Dedifferentiated amniotic fluid mesenchymal stem cell (primary cell): ENCODE data around the gene VTI1A.
A peak's percentile ranks its signal among the peaks of the same experiment; 100 is the strongest.
"Not testable (repeated sequence)": the region's sequence is repeated elsewhere in the genome, so short reads cannot be mapped to it uniquely, and the experiment has no call there.

Experiments used
- DNase-seq: peaks from one replicate; pipeline ENCODE4 v3.0.0-alpha.2; 2016; ENCODE audit errors: extremely low spot score

Gene VTI1A

GRCh38 chr10:112446855-112447619 is at the start of gene VTI1A, which contains the start of gene ZDHHC6:
Gene VTI1A (plus strand): TSS chr10:112447215. CDS start chr10:112447374, 159 bp downstream.
Gene ZDHHC6 (minus strand): TSS chr10:112446914. CDS start chr10:112445436, 1,478 bp downstream.
- peak; percentile 82 for DNase-seq

DNA sequence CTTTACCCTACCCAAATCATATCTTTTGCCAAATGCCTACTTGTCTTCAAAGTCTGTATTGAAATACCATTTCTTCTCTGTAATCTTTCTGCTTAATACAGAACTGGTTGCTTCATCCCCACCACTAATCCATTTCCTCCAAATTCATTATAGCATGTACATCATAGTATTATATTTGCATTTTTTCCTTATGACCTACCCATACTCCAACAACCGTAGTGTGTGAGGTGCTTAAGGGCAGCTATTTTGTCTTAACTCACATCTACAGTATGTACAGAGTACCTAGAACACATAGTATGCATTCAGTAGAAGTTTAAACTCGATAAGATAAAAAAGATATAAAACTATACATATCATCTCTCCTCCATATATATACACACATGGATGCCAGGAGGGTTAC is 49.4 kb upstream of the VTI1A start:
- DNase-seq = no peak

DNA sequence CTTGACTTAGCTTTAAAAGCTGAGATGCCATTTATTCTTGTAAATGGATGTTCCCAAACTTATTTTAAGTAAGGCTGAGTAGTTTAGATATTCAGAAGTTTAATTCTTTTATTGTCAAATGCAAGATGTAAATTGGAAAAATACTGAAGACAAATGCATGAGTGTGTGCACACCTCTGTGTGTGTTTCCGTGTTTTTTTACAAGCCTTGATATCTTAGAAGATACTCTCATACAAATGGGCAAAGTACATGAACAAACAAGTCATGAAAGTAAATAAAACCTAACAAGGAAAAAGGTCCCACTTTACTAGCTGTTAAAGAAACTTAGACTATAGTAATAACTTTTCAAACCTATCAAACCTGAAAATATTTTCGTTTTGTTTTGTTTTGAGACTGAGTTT is 44.1 kb upstream of the VTI1A start:
- DNase-seq = no peak

GRCh38 chr10:112404617-112405016 is 42.4 kb upstream of the VTI1A start:
- no peak for DNase-seq

- DNase-seq = not testable (repeated sequence)
These were observed 40.2 kb upstream of the VTI1A start for GRCh38 chr10:112406806-112407205.

DNA sequence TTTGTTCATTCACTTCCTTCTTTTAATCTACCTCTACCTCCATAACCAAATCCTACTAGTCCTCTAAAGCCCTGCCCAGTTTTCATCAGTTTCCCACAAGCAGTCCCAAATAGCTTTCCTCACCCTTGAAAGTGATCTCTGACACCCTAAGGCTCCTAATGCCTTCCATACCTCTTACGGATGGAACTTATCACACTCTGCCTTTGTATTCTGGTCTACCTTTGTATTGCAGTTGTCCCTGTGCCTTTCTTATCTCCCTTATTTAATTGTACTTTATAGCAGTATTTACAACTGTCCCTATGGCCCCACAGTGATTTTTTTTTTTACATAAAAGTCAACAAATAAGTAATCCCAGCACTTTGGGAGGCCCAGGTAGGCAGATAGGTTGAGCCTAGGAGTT is 39.3 kb upstream of the VTI1A start:
- DNase-seq = no peak

- no peak for DNase-seq
These were observed 37.7 kb upstream of the VTI1A start for GRCh38 chr10:112409299-112409698.

GRCh38 chr10:112409755-112410154 is 37.3 kb upstream of the VTI1A start:
- DNase-seq = no peak

GRCh38 chr10:112412696-112413095 is 34.3 kb upstream of the VTI1A start:
- DNase-seq = no peak

DNA sequence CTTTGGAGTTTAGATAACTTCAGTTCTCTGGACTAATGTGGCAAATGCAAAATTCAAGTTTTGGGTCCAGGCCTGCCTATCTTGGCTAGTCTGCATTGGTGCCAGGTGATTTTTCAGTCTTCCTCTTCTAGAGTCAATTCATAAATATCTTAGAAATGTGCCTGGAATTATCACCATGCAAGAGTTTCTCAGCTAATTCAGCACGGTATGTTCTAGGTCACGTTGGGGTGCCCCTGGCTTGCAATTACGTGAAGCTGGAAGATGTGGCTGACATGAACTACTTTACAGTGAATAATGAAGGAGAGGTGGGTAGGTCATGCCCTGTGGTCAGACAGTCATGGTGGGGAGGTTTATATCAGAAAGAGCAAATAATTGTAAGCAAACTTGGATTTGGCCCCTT is 25.3 kb upstream of the VTI1A start:
- no peak for DNase-seq

DNA sequence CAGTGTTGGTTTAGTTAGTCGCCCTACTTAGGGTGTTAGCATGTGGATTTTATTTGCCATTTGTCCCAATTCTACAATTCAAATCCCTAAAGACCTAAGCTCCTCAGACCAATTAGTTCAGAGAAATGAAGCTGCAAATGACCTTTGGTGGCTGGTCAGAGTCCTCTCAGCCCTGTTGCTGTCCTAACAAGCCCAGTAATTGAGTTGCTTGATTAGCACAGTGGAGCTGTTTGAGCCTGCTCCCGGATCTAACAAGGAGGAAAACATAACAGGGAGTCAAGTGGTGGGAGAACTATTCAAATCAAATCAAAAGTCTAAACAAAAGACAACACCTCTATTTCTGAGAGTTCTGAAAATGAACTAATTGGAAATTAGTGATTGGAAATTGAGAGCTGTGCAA is 22.4 kb upstream of the VTI1A start:
- no peak for DNase-seq

- no peak for DNase-seq
These were observed 20.9 kb upstream of the VTI1A start for GRCh38 chr10:112426111-112426510.

- no peak for DNase-seq
These were observed 17.9 kb upstream of the VTI1A start for GRCh38 chr10:112429147-112429546.

GRCh38 chr10:112429654-112430230 is 17.3 kb upstream of the VTI1A start:
- no peak for DNase-seq

DNA sequence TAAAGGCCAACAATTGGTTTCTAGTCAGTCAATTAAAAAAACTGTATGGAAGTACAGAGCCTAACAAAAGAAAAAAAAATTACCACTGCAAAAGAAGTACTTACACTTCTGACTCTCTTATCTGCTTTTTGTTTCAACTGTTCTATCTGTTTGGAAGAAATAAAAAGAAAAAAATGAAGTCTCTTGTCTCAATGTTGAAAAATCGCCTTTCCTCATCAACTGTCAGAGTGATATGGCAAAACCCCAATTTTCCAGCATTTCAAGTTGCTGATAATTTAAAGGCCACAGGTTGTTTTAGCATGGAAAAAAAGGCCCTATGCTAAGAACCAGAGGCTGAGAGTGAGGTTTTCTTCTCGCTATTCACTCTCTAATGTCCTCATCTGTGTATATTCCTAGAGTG is 13.9 kb upstream of the VTI1A start:
- DNase-seq = no peak

GRCh38 chr10:112434988-112435619 is 11.9 kb upstream of the VTI1A start:
- DNase-seq = peak; percentile 25

GRCh38 chr10:112438356-112438755 is 8.7 kb upstream of the VTI1A start:
- no peak for DNase-seq

- no peak for DNase-seq
These were observed 5.5 kb upstream of the VTI1A start for GRCh38 chr10:112441520-112441919.

GRCh38 chr10:112442063-112442462 is 5.0 kb upstream of the VTI1A start:
- no peak for DNase-seq

DNA sequence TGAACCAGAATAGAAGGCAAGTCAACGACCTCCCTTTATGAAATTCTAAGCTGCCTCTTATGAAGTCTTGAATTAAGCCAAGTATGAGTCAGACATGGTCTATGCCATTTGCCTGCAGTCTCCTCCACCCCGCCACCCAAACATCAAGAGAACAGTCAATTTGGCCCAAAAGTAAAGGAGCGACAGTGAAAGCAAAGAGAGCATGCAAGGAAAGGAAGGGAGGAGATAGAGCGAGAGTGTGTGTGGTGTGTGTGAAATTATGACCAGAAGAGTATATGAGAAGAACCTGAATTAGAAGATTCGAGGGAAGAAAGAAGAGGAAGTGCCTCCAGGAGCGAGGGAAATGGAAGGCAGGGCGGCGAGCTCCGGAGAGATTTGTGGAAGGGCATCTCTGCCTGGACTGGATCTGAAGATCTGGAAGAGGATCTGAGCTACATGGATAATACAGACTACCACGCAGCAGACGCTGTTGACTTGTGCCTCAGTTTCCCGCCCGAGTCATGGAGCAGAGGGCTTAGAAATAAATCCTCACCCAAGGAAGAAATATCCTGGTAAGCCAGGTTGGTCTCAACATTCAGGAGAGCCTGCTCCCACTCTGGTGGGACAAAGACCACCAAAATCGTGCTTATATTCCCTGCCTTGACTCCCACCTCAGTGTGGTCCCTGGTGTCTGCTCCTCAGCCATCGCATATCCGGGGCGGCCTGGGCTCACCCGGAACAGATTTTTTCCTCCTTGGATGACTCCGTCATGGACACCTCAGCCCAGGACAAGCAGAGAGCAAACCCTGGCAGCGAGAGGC is 760 bp upstream of the VTI1A start:
- DNase-seq = no peak

GRCh38 chr10:112447620-112447928 is 559 bp downstream of the VTI1A start:
- DNase-seq = no peak

DNA sequence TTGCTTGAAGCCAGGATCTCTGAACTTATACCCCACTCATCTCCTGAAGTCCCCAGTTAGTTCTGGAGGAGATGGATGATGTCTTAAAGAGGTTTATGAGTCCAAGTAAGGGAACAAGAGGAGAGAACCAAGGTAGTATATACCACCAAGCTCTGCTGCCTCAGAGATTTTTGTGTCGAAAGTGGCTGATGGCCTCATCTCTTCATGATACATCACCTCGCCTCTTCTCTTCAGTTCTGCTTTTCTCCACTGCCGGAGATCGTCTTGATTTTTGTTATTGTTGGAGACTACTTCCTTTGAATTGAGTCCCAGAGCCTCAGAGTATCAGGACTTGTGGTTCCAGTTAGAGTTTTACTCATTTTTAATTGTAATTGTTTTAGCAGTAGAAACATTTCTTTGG is 1.9 kb downstream of the VTI1A start:
- no peak for DNase-seq
